Neural cell (in vitro differentiated cells): Measurements from ENCODE around the gene SMKR1. TPM values are rescaled to one million over a fixed set of nuclear protein-coding genes. Genes with fewer than 3 reads are reported as not detected.

Experiments
- H2AFZ ChIP-seq: fragments of 200-600, 300-800 bp; sonication (generic), shearing (Covaris generic); 2 replicates; pipeline ENCODE4 v1.6.0; 2014; ENCODE audit warnings: low read depth, mild to moderate bottlenecking, antibody characterized with exemption, low read length, moderate library complexity
- H3F3A ChIP-seq: fragments of 200-600 bp; shearing (Covaris generic); 2 replicates; pipeline ENCODE4 v1.6.1; 2016; ENCODE audit warnings: mild to moderate bottlenecking, moderate library complexity, mixed read lengths, antibody characterized with exemption, low read length; ENCODE audit not compliant: insufficient read depth, poor library complexity, severe bottlenecking
- H3K27ac ChIP-seq: fragments of 200-600, 300-800 bp; sonication (generic), shearing (Covaris generic); 2 replicates; pipeline ENCODE4 v1.5.1; 2014; ENCODE audit warnings: mild to moderate bottlenecking, low read length, moderate library complexity
- H3K27me3 ChIP-seq: fragments of 300-800, 200-600 bp; sonication (generic), shearing (Covaris generic); 2 replicates; pipeline ENCODE4 v1.6.0; 2014; ENCODE audit warnings: mild to moderate bottlenecking, low read depth, low read length, moderate library complexity; ENCODE audit not compliant: insufficient read depth
- H3K36me3 ChIP-seq: fragments of 300-800, 200-600 bp; sonication (generic), shearing (Covaris generic); 2 replicates; pipeline ENCODE4 v1.5.1; 2014; ENCODE audit warnings: mild to moderate bottlenecking, antibody characterized with exemption, low read length, moderate library complexity; ENCODE audit not compliant: insufficient read depth
- H3K4me2 ChIP-seq: fragments of 300-800, 200-600 bp; sonication (generic), shearing (Covaris generic); 2 replicates; pipeline ENCODE4 v1.6.0; 2014; ENCODE audit warnings: mild to moderate bottlenecking, low read length
- H3K4me3 ChIP-seq: fragments of 300-800, 200-600 bp; sonication (generic), shearing (Covaris generic); 2 replicates; pipeline ENCODE4 v1.5.1; 2014; ENCODE audit warnings: mild to moderate bottlenecking, low read length, moderate library complexity
- H3K79me2 ChIP-seq: fragments of 200-600 bp; shearing (Covaris generic); replicated peaks from 2 replicates; pipeline ENCODE4 v1.6.0; 2014; ENCODE audit warnings: mild to moderate bottlenecking, low read length, moderate library complexity; ENCODE audit not compliant: insufficient read depth
- H3K9ac ChIP-seq: fragments of 300-800, 200-600 bp; sonication (generic), shearing (Covaris generic); 2 replicates; pipeline ENCODE4 v1.6.1; 2016; ENCODE audit warnings: mild to moderate bottlenecking, low read length, mixed read lengths
- H3K9me2 ChIP-seq: fragments of 200-600 bp; shearing (Covaris generic); 2 replicates; pipeline ENCODE4 v1.6.1; 2016; ENCODE audit warnings: mild to moderate bottlenecking, low read length, mixed read lengths; ENCODE audit not compliant: insufficient read depth
- H3K9me3 ChIP-seq: fragments of 200-600, 300-800 bp; sonication (generic), shearing (Covaris generic); 2 replicates; pipeline ENCODE4 v1.6.1; 2016; ENCODE audit warnings: mild to moderate bottlenecking, mixed run types, low read length, moderate library complexity, mixed read lengths
- H4K20me1 ChIP-seq: fragments of 200-600 bp; shearing (Covaris generic); 2 replicates; pipeline ENCODE4 v1.6.1; 2016; ENCODE audit warnings: mild to moderate bottlenecking, mixed run types; ENCODE audit not compliant: insufficient read depth
- EP300 ChIP-seq: fragments of 450-650 bp; conservative IDR thresholded peaks from 2 replicates; pipeline ENCODE4 v1.6.1; 2014; ENCODE audit warnings: antibody characterized with exemption, mild to moderate bottlenecking, moderate library complexity; ENCODE audit not compliant: poor library complexity, severe bottlenecking
- EZH2 ChIP-seq: fragments of 200-600, 300-800 bp; shearing (Covaris generic), sonication (generic); IDR thresholded peaks from 2 replicates; pipeline ENCODE4 v1.6.1; 2014; ENCODE audit warnings: antibody characterized with exemption, low read length, borderline replicate concordance, mild to moderate bottlenecking; ENCODE audit not compliant: insufficient read depth, poor library complexity, severe bottlenecking
- MXI1 ChIP-seq: fragments of 450-650 bp; conservative IDR thresholded peaks from 2 replicates; pipeline ENCODE4 v1.6.1; 2014; ENCODE audit warnings: antibody characterized with exemption, mild to moderate bottlenecking; ENCODE audit not compliant: poor library complexity, severe bottlenecking
- POLR2AphosphoS5 ChIP-seq: IDR thresholded peaks from 2 replicates; pipeline ENCODE4 v1.6.1; 2012
- RAD21 ChIP-seq: fragments of 450-650 bp; conservative IDR thresholded peaks from 2 replicates; pipeline ENCODE4 v1.6.1; 2014; ENCODE audit warnings: antibody characterized with exemption, mild to moderate bottlenecking, moderate library complexity
- SMC3 ChIP-seq: fragments of 450-650 bp; conservative IDR thresholded peaks from 2 replicates; pipeline ENCODE4 v1.6.1; 2014; ENCODE audit warnings: antibody characterized with exemption, mild to moderate bottlenecking, moderate library complexity; ENCODE audit not compliant: poor library complexity
- TAF1 ChIP-seq: IDR thresholded peaks from 2 replicates; pipeline ENCODE4 v1.6.1; 2012; ENCODE audit warnings: low read depth
- polyA plus RNA-seq: library from polyadenylated mRNA; depleted of rRNA; stranded (reverse); fragments of >200 nt; gene quantifications from 2 replicates; pipeline ENCODE4 v1.2.3, GENCODE V29; 2014
- TF ChIP-seq, protein P1 (sequence below): fragments of 450-650 bp; IDR thresholded peaks from 2 replicates; pipeline ENCODE4 v1.5.1; 2014; ENCODE audit warnings: antibody characterized with exemption, mild to moderate bottlenecking, moderate library complexity; ENCODE audit not compliant: poor library complexity, severe bottlenecking
- TF ChIP-seq, protein P2 (sequence below): IDR thresholded peaks from 2 replicates; pipeline ENCODE4 v1.6.1; 2012; ENCODE audit warnings: borderline replicate concordance

The SMKR1 gene
- polyA plus RNA-seq, 1 donor from 2014 or later: 8.5 TPM

DNA sequence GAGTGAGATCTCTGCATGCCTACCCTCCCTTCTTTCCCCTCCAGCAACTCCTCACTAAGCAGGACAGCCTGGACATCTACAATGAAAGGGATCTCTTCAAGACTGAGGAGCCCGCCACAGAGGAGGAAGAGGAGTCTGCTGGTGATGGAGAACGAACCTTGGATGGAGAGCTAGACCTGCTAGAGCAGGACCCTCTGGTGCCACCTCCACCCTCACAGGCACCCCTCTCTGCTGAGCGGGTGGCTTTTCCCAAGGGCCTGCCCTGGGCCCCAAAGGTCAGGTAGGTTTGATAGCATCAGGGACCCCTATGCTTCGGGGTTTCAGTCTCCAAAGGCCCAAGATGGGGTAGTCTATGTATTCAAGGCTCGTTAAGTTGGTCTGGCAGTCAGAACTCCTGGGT lies 44.2 kb upstream of the SMKR1 start:
- Histone ChIP-seq H3K27me3 (no peaks in the 10 kb centered on the region), H3K4me2 (no peak overlapping the region), H4K20me1 (no peaks in the 10 kb centered on the region), H3K4me3 (no peak overlapping the region), H2AFZ (no peak overlapping the region), H3K36me3 (peaks cover 7% of the 10 kb centered on the region), H3K9ac (no peak overlapping the region), H3K9me2 (no peaks in the 10 kb centered on the region), H3K9me3 (no peaks in the 10 kb centered on the region), H3K79me2 (no peaks in the 10 kb centered on the region), H3F3A (no peaks in the 10 kb centered on the region), H3K27ac (no peak overlapping the region)
- no peak for TF ChIP-seq EP300
- no peak for TF ChIP-seq SMC3
- TF ChIP-seq, protein P1, sequence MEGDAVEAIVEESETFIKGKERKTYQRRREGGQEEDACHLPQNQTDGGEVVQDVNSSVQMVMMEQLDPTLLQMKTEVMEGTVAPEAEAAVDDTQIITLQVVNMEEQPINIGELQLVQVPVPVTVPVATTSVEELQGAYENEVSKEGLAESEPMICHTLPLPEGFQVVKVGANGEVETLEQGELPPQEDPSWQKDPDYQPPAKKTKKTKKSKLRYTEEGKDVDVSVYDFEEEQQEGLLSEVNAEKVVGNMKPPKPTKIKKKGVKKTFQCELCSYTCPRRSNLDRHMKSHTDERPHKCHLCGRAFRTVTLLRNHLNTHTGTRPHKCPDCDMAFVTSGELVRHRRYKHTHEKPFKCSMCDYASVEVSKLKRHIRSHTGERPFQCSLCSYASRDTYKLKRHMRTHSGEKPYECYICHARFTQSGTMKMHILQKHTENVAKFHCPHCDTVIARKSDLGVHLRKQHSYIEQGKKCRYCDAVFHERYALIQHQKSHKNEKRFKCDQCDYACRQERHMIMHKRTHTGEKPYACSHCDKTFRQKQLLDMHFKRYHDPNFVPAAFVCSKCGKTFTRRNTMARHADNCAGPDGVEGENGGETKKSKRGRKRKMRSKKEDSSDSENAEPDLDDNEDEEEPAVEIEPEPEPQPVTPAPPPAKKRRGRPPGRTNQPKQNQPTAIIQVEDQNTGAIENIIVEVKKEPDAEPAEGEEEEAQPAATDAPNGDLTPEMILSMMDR: no peak
- no peak for TF ChIP-seq MXI1
- TF ChIP-seq, protein P2, sequence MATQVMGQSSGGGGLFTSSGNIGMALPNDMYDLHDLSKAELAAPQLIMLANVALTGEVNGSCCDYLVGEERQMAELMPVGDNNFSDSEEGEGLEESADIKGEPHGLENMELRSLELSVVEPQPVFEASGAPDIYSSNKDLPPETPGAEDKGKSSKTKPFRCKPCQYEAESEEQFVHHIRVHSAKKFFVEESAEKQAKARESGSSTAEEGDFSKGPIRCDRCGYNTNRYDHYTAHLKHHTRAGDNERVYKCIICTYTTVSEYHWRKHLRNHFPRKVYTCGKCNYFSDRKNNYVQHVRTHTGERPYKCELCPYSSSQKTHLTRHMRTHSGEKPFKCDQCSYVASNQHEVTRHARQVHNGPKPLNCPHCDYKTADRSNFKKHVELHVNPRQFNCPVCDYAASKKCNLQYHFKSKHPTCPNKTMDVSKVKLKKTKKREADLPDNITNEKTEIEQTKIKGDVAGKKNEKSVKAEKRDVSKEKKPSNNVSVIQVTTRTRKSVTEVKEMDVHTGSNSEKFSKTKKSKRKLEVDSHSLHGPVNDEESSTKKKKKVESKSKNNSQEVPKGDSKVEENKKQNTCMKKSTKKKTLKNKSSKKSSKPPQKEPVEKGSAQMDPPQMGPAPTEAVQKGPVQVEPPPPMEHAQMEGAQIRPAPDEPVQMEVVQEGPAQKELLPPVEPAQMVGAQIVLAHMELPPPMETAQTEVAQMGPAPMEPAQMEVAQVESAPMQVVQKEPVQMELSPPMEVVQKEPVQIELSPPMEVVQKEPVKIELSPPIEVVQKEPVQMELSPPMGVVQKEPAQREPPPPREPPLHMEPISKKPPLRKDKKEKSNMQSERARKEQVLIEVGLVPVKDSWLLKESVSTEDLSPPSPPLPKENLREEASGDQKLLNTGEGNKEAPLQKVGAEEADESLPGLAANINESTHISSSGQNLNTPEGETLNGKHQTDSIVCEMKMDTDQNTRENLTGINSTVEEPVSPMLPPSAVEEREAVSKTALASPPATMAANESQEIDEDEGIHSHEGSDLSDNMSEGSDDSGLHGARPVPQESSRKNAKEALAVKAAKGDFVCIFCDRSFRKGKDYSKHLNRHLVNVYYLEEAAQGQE: no peak
- no peak for TF ChIP-seq TAF1
- no peak for TF ChIP-seq POLR2AphosphoS5
- no peak for TF ChIP-seq RAD21
- TF ChIP-seq EZH2: no peak

DNA sequence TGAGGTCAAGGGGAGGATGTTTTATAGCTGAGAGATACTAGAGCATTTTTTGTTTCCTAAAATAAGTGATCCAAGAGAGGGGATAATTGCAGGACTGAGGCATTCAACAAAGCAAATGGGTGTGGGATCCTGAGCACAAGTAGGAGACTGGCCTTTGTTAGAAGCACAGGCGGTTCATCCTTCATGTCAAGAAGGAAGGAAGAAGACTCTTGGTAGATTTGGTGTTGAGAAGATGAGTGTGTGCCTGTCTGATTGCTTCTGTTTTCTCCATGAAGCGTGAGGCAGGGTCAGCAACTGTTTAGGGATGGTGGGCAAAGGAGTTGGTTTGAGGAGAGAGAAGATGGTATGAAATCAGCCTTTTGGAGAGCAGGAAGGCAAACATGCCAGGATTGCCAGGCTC lies 40.5 kb upstream of the SMKR1 start:
- Histone ChIP-seq H3K4me3 (no peak overlapping the region), H3K4me2 (no peak overlapping the region), H3K9me3 (no peaks in the 10 kb centered on the region), H3K79me2 (no peaks in the 10 kb centered on the region), H3K9me2 (no peaks in the 10 kb centered on the region), H3K9ac (no peak overlapping the region), H2AFZ (no peak overlapping the region), H3K27me3 (no peaks in the 10 kb centered on the region), H4K20me1 (no peaks in the 10 kb centered on the region), H3K27ac (no peak overlapping the region), H3F3A (no peaks in the 10 kb centered on the region), H3K36me3 (no peaks in the 10 kb centered on the region)
- TF ChIP-seq POLR2AphosphoS5 (no peak), EZH2 (no peak), MXI1 (no peak)

DNA sequence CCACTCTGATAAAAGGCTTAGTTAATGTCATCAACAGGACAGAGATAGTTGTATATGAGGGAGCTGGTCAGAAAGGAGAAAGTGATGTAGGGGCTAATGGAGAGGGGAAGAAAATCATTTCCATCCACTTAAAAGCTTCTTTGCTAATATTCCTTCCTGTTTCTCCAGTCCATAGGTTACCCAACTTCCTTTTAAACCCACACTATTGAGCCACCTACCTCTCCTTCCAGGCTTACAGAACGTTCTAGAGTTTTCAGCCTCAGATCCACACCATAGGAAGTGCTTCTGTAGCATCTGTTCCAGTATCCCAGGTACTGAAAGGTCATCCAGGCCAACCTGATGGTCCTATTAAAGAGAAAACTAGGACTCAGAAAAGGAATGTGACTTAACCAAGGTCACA lies 39.9 kb upstream of the SMKR1 start:
- H3K9me3 ChIP-seq: no peaks in the 10 kb centered on the region
- H3K4me2 ChIP-seq: no peak overlapping the region
- no peak overlapping the region for H3K9ac ChIP-seq
- no peak overlapping the region for H2AFZ ChIP-seq
- no peak for TF ChIP-seq TAF1
- no peak for TF ChIP-seq EZH2
- no peak for TF ChIP-seq RAD21
- no peak for TF ChIP-seq MXI1
- TF ChIP-seq POLR2AphosphoS5: no peak
- TF ChIP-seq, protein P2: no peak
- TF ChIP-seq EP300: no peak
- TF ChIP-seq, protein P1: no peak
- no peak for TF ChIP-seq SMC3
- H3K79me2 ChIP-seq: no peaks in the 10 kb centered on the region
- H3F3A ChIP-seq: no peaks in the 10 kb centered on the region
- no peak overlapping the region for H3K27ac ChIP-seq
- H4K20me1 ChIP-seq: no peaks in the 10 kb centered on the region
- no peaks in the 10 kb centered on the region for H3K9me2 ChIP-seq
- no peaks in the 10 kb centered on the region for H3K36me3 ChIP-seq
- no peaks in the 10 kb centered on the region for H3K27me3 ChIP-seq
- no peak overlapping the region for H3K4me3 ChIP-seq
